ENCODE data around the gene EFNB2. TPM values are rescaled to one million over a fixed set of nuclear protein-coding genes. Genes with fewer than 3 reads are reported as not detected.

Gene EFNB2
- total and polyA plus RNA-seq, 3 experiments from 2014 or later = 0.05 to 0.22 (median 0.11) TPM

DNA sequence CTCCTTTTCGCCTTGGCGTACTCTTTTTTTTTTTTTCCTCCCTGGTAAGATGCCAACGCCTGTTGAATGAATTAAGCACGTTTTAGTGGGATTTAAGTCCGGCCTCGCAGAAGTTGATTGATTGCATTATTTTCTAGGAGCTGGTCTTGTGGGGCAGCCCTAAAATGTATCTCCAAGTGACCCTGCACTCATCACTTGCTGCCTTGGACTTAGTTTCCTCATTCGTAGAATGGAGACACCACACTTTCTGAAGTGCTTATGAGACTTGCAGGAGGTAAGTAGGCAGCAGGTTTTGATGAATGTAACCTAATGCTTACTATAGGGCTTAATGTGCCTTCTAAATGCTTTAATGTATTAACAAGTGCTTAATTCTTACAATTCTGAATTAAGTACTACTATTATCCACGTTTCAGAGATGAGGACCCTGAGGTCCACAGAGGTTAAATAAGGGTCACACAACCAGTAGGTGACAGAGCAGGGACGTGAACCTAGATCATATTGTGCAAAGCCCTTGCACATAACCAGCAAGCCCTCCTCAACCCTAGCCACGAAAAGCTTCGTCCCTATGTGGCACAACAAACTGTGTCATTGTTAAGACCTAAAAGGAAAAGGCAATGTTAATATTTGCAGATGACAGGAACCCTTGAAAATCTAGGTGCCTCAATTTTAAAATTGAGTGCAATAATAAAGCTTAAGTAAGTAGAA lies 33.0 kb upstream of the EFNB2 start:
- Mint-ChIP-seq H3K4me1 (peaks cover 43 to 59% (median 54%) of the 10 kb centered on the region in 3 donors), H3K4me3 (peak overlapping the region; percentile 88 to 99 (median 98)), H3K27me3 (no peaks in the 10 kb centered on the region), H3K9me3 (no peaks in the 10 kb centered on the region), H3K27ac (peak overlapping the region; percentile 87 to 98 (median 97)), H3K36me3 (peaks cover 0 to 15% (median 8%) of the 10 kb centered on the region in 3 donors)
- no peaks in the 10 kb centered on the region for H3K9me3 ChIP-seq (ENCODE audit: low read length)
- H3K27me3 ChIP-seq (ENCODE audit: insufficient read depth, low read length, poor library complexity, severe bottlenecking) = no peaks in the 10 kb centered on the region
- H3K4me3 ChIP-seq (ENCODE audit: low read length) = peak overlapping the region; percentile 75
- ChIA-PET POLR2A (interaction anchor here (0.8 to 1.6 kb wide), 3 partner anchors 33 to 1428 kb away, joined by 3 to 6 read pairs (median 4); partner anchors contain the start of gene EFNB2), CTCF (interaction anchor here (5.1 kb wide), 1 partner anchor 32 kb away, joined by 36 read pairs; the partner anchor contains the start of gene EFNB2)
- no peak for DNase-seq
- peak overlapping the region; percentile 93 for H3K27ac ChIP-seq (ENCODE audit: low read depth, low read length)
- peaks cover 46% of the 10 kb centered on the region for H3K4me1 ChIP-seq (ENCODE audit: insufficient read depth, low read length)
- no peaks in the 10 kb centered on the region for H3K36me3 ChIP-seq (ENCODE audit: insufficient read depth, low read length)

DNA sequence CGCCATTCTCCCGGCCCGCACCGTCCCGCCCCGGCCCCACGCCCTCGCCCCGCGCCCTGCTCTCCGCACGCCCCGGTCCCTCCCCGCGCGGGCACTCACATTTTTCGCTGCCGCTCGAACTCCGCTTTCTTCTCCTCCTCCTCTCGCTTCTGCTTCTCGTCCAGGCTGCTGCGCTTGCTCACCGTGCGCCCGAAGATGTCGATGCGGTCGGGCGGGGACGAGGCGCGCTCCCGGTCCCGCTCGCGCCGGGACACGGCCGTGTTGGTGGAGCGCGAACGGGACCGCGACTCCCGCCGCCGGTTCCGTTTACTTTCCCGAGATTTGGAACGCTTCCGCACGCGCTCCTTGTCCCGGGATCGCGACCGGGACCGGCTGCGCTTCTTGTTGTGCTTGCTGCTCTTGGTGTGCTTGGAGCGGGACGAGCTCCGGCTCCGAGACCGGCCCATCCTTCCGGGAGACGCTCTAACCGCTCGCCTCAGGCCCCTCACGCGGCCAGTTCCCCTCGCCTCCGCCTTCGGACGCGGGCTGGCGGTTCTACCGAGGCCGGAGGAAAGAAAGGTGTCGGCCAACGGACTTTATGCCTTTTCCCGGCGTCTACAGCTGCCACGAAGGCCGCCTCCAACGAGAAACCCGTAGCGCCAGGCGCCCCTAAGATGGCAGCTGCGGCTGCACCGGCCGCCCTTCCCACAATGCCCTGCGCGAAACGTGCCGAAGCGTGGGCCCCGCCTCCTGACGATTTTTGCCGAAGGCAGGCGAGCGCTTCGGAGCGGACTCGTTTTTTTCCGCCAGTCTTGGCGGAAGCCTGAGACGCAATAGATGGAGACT lies 32.2 kb upstream of the EFNB2 start, which contains the start of gene ARGLU1:
TSS of gene ARGLU1 (minus strand) at position 664 of the 825 bp plus-strand sequence. CDS start at position 446, 218 bp downstream.
- Mint-ChIP-seq H3K27me3 (no peaks in the 10 kb centered on the region), H3K36me3 (peaks cover 0 to 15% (median 6%) of the 10 kb centered on the region in 3 donors), H3K27ac (peak within 1 kb of the TSS; percentile 87 to 98 (median 97)), H3K4me3 (peak within 1 kb of the TSS; percentile 88 to 99 (median 98)), H3K9me3 (no peaks in the 10 kb centered on the region), H3K4me1 (peaks cover 47 to 63% (median 59%) of the 10 kb centered on the region in 3 donors)
- CTCF ChIA-PET = interaction anchor here (5.1 kb wide), 1 partner anchor 31 kb away, joined by 36 read pairs; the partner anchor contains the start of gene EFNB2
- DNase-seq = peak; percentile 91 to 95 (median 94)
- H3K27ac ChIP-seq (ENCODE audit: low read depth, low read length) = peak within 1 kb of the TSS; percentile 93
- POLR2A ChIA-PET = interaction anchor here (0.8 to 1.6 kb wide), 4 partner anchors 17 to 1428 kb away, joined by 3 to 6 read pairs (median 4); partner anchors contain the start of gene EFNB2
- H3K4me1 ChIP-seq (ENCODE audit: insufficient read depth, low read length) = peaks cover 52% of the 10 kb centered on the region
- no peaks in the 10 kb centered on the region for H3K27me3 ChIP-seq (ENCODE audit: insufficient read depth, low read length, poor library complexity, severe bottlenecking)
- peak within 1 kb of the TSS; percentile 75 for H3K4me3 ChIP-seq (ENCODE audit: low read length)
- H3K9me3 ChIP-seq (ENCODE audit: low read length) = no peaks in the 10 kb centered on the region
- no peaks in the 10 kb centered on the region for H3K36me3 ChIP-seq (ENCODE audit: insufficient read depth, low read length)

DNA sequence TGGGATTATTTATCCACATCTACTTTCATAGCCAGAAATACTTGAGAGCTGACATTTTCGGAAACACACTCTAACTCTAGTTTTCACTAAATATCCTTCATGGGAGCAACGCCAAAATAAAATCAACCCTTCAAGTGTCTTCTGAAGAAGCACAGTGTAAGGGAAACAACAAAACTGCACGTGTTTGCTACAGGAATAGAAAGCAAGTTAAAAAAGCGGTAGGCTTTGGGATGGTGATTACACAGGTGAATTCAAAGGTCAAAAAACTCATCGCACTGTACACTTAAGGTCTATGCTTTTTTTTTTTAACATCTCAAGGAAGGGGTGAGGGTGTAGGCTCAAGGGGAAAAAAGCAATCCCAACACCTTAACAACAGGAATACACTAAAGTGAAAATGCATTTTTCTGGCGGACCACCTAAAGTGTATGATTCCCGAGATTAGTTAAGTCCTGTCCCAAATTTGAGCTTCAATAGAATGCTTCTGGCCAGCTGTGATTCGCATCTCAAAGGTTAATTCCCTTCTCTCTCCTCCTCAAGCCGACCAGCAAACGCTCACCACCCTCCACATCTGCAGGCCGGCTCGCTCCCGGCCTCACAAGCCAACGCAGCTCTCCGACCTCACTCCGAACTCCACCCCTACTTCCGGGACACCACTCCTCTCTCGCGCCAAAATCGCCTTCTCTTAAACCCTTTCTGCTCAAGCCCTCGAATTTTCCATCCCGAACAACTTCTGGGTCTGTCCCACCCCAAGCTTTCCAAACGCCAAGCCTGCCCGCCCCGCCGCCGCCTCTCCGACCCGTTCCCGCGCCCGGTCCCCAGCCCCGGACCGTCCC lies 31.4 kb upstream of the EFNB2 start:
- DNase-seq = peak in 2 of 5 donors; percentile 28 to 49
- CTCF ChIA-PET = interaction anchor here (1.1 to 5.1 kb wide), 3 partner anchors 27 to 54 kb away, joined by 4 to 36 read pairs (median 6); partner anchors contain the start of gene EFNB2
- Histone ChIP-seq H3K27ac (ENCODE audit: low read depth, low read length) (peak overlapping the region; percentile 93), H3K27me3 (ENCODE audit: insufficient read depth, low read length, poor library complexity, severe bottlenecking) (no peaks in the 10 kb centered on the region), H3K36me3 (ENCODE audit: insufficient read depth, low read length) (no peaks in the 10 kb centered on the region), H3K4me3 (ENCODE audit: low read length) (peak overlapping the region; percentile 75), H3K9me3 (ENCODE audit: low read length) (no peaks in the 10 kb centered on the region), H3K4me1 (ENCODE audit: insufficient read depth, low read length) (peaks cover 57% of the 10 kb centered on the region)
- Mint-ChIP-seq H3K27ac (peak overlapping the region; percentile 87 to 98 (median 97)), H3K4me3 (peak overlapping the region; percentile 88 to 99 (median 98)), H3K27me3 (no peaks in the 10 kb centered on the region), H3K36me3 (peaks cover 0 to 15% (median 0%) of the 10 kb centered on the region in 3 donors), H3K9me3 (no peaks in the 10 kb centered on the region), H3K4me1 (peaks cover 54 to 71% (median 67%) of the 10 kb centered on the region in 3 donors)
- POLR2A ChIA-PET = interaction anchor here (1.2 to 1.3 kb wide), 2 partner anchors 16 to 25 kb away, joined by 3 to 6 read pairs; no protein-coding TSS in a partner anchor

DNA sequence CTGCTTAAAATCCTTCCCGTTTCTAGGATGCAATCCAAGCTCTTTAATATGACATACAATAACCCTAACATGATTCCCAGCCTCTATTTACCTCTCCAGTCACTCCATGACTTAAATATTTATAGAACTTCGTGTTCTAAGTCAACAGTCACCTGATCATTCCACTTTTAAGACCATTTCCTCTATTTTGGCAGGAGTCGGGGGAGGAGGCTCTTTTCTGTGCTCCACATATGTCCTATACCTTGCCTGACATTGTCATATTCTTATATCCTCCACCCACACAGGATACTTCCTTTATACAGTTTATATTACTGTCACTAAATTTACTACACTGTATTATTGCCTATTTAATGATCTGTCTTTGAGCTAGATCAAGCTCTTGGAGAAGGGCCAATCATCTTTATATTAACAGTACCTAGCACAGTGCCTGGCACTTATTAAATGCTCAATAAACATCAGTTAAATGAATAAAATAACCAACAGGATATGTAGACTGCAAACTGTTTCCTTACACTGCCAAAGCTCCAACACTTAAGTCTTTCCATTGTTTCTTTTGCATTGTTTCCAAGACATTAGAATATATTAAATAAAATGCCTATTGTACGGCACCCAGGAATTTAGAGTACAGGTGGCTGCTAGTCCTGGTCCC lies 29.8 kb upstream of the EFNB2 start:
- Mint-ChIP-seq H3K36me3 (peaks cover 0 to 15% (median 0%) of the 10 kb centered on the region in 3 donors), H3K4me3 (peak overlapping the region; percentile 88 to 99 (median 98)), H3K9me3 (no peaks in the 10 kb centered on the region), H3K27ac (peak overlapping the region; percentile 5 to 98 (median 67)), H3K27me3 (no peaks in the 10 kb centered on the region), H3K4me1 (peaks cover 68 to 83% (median 81%) of the 10 kb centered on the region in 3 donors)
- DNase-seq = no peak
- Histone ChIP-seq H3K27me3 (ENCODE audit: insufficient read depth, low read length, poor library complexity, severe bottlenecking) (no peaks in the 10 kb centered on the region), H3K9me3 (ENCODE audit: low read length) (no peaks in the 10 kb centered on the region), H3K4me1 (ENCODE audit: insufficient read depth, low read length) (peaks cover 70% of the 10 kb centered on the region), H3K36me3 (ENCODE audit: insufficient read depth, low read length) (no peaks in the 10 kb centered on the region), H3K27ac (ENCODE audit: low read depth, low read length) (no peak overlapping the region), H3K4me3 (ENCODE audit: low read length) (peak overlapping the region; percentile 75)
- POLR2A ChIA-PET = interaction anchor here (1.4 kb wide), 1 partner anchor 31 kb away, joined by 3 read pairs; no protein-coding TSS in a partner anchor
- CTCF ChIA-PET = interaction anchor here (0.8 to 5.1 kb wide), 4 partner anchors 26 to 55 kb away, joined by 3 to 36 read pairs (median 5); partner anchors contain the start of gene EFNB2

DNA sequence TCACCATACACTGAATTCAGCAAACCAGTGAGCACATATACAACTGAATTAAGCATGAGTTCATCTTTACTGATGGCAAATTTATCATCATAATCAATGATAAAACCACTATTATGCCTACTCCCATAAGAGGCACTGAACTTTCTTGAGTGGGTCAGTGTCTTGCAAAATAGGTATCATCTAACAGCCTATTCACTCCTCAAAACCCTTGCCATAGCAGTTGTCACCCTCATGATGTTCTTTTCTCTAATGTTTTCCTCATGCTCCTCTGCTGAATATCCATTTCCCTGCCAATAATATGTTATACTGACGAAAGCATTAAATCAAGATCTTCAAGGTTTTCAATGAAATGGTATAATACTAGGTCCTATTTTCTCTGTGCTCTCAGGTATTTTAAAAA lies 26.8 kb upstream of the EFNB2 start:
- ChIA-PET POLR2A (no interaction called here), CTCF (interaction anchor here (1.2 kb wide), 1 partner anchor 26 kb away, joined by 4 read pairs; no protein-coding TSS in a partner anchor)
- DNase-seq = no peak
- no peaks in the 10 kb centered on the region for H3K9me3 ChIP-seq (ENCODE audit: low read length)
- Mint-ChIP-seq H3K4me1 (peaks cover 81 to 94% (median 90%) of the 10 kb centered on the region in 3 donors), H3K9me3 (no peaks in the 10 kb centered on the region), H3K27me3 (no peaks in the 10 kb centered on the region), H3K27ac (peak overlapping the region in 6 of 8 donors; percentile 7 to 81 (median 70)), H3K36me3 (peaks cover 5 to 28% (median 10%) of the 10 kb centered on the region in 3 donors), H3K4me3 (peak overlapping the region; percentile 12 to 71 (median 59))
- no peak overlapping the region for H3K4me3 ChIP-seq (ENCODE audit: low read length)
- peaks cover 17% of the 10 kb centered on the region for H3K36me3 ChIP-seq (ENCODE audit: insufficient read depth, low read length)
- H3K27me3 ChIP-seq (ENCODE audit: insufficient read depth, low read length, poor library complexity, severe bottlenecking) = no peaks in the 10 kb centered on the region
- peaks cover 59% of the 10 kb centered on the region for H3K4me1 ChIP-seq (ENCODE audit: insufficient read depth, low read length)
- no peak overlapping the region for H3K27ac ChIP-seq (ENCODE audit: low read depth, low read length)

DNA sequence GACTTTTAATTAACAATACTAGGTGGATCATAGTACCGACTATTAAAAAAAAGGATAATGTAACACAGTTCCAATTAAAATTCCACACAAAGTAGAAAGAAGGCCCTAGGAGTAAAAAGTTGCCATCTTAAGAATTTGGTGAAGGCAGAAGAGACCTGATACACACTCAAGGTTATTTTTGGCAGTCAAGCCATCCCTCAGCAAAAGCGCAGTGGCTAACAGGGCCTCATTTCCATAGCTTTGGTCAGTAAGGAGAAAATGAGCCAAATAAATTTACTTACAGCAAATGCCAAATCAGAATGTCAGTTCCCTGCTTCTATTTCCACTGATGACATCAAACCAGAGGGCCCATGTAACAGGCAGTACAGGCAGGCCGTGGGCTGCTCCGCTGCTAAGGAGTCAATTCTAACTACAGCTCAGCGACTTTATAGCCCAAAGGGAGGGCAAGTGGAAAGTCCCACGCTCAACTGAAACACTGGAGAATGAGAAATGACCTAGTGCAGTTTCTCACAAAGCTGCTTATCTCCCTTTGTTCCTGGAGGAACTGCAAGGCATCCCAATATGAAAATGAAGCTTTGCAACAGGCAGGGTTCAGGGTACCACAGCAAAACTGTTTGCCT lies 26.2 kb upstream of the EFNB2 start:
- DNase-seq = peak in 2 of 5 donors; percentile 8 to 47
- Mint-ChIP-seq H3K27me3 (no peaks in the 10 kb centered on the region), H3K27ac (peak overlapping the region; percentile 7 to 77 (median 66)), H3K36me3 (peaks cover 7 to 30% (median 13%) of the 10 kb centered on the region in 3 donors), H3K4me1 (peaks cover 78 to 94% (median 87%) of the 10 kb centered on the region in 3 donors), H3K4me3 (peak overlapping the region; percentile 27 to 71 (median 59)), H3K9me3 (no peaks in the 10 kb centered on the region)
- ChIA-PET CTCF (interaction anchor here (1.2 kb wide), 1 partner anchor 26 kb away, joined by 4 read pairs; no protein-coding TSS in a partner anchor), POLR2A (no interaction called here)
- H3K9me3 ChIP-seq (ENCODE audit: low read length) = no peaks in the 10 kb centered on the region
- peaks cover 57% of the 10 kb centered on the region for H3K4me1 ChIP-seq (ENCODE audit: insufficient read depth, low read length)
- H3K4me3 ChIP-seq (ENCODE audit: low read length) = no peak overlapping the region
- H3K27ac ChIP-seq (ENCODE audit: low read depth, low read length) = no peak overlapping the region
- no peaks in the 10 kb centered on the region for H3K27me3 ChIP-seq (ENCODE audit: insufficient read depth, low read length, poor library complexity, severe bottlenecking)
- H3K36me3 ChIP-seq (ENCODE audit: insufficient read depth, low read length) = peaks cover 22% of the 10 kb centered on the region
